Measurements from ENCODE around the gene ABCB10. TPM values are rescaled to one million over a fixed set of nuclear protein-coding genes. Genes with fewer than 3 reads are reported as not detected.

ABCB10 gene
- total and polyA plus RNA-seq, 4 donors = 6.2 to 190 (median 11.5) TPM

DNA sequence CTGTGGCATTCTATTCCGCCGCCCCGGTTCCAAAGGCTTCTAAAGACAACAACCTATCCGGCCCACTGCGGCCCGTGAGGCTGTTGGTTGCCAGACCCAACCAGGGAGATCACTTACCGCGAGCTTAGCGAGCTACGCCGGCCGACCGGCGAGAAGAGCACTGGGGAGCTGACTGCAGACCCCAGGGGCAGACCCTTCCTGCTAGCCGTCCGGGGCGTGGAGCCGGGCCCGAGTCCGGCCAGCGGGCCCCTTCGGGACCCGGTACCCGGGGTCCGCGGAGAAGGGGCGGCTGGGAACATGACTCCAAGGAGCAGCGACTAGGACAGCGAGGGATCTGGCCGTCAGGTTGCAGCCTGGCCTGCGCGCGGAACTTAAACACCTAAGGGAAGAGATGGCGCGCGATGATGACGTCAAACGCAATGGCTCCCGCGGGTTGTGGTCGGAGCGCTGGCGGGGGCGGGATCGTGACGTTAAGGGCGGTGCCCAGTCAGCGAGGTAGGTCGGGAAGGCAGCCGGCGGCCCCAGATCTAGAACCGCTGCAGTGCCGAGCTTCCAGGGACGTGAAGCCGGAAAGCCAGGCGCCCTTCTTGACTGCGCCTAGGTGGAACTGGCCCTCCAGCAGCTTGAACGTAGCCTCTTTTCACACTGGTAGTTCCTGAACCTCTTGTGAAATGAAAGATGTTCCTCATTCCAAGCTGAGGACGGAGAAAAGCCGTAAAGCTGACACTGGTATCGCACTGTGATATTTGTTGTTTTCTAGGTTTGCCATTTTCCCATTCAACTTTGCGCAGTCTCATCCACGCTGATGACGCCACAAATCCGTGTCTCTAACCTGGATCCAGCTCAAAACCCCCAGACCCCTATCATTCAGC lies 50.3 kb downstream of the ABCB10 start, which contains the start of gene NUP133:
TSS of gene NUP133 (minus strand) at position 391 of the 872 bp plus-strand sequence. CDS start at position 299, 92 bp downstream.
- H3K27me3 ChIP-seq (ENCODE audit: control insufficient read depth in 4 of 4, insufficient read depth in 4 of 4, low read length in 3 of 4) = no peaks in the 10 kb centered on the region
- peak; percentile 39 to 53 for TF ChIP-seq RXRA (IDR thresholded peaks at IDR 0.05)
- TF ChIP-seq FOXA2 (IDR thresholded peaks at IDR 0.05) = peak; percentile 17
- TF ChIP-seq, protein P1, sequence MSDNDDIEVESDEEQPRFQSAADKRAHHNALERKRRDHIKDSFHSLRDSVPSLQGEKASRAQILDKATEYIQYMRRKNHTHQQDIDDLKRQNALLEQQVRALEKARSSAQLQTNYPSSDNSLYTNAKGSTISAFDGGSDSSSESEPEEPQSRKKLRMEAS (IDR thresholded peaks at IDR 0.05) = peak; percentile 71
- TF ChIP-seq, protein P2, sequence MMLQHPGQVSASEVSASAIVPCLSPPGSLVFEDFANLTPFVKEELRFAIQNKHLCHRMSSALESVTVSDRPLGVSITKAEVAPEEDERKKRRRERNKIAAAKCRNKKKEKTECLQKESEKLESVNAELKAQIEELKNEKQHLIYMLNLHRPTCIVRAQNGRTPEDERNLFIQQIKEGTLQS (IDR thresholded peaks at IDR 0.05) = no peak
- TF ChIP-seq HNF4G (IDR thresholded peaks at IDR 0.05) = no peak
- peak; percentile 65 for TF ChIP-seq SP1 (IDR thresholded peaks at IDR 0.05)
- TF ChIP-seq FOXA1 (IDR thresholded peaks at IDR 0.05) = peak; percentile 59
- TF ChIP-seq, protein P3, sequence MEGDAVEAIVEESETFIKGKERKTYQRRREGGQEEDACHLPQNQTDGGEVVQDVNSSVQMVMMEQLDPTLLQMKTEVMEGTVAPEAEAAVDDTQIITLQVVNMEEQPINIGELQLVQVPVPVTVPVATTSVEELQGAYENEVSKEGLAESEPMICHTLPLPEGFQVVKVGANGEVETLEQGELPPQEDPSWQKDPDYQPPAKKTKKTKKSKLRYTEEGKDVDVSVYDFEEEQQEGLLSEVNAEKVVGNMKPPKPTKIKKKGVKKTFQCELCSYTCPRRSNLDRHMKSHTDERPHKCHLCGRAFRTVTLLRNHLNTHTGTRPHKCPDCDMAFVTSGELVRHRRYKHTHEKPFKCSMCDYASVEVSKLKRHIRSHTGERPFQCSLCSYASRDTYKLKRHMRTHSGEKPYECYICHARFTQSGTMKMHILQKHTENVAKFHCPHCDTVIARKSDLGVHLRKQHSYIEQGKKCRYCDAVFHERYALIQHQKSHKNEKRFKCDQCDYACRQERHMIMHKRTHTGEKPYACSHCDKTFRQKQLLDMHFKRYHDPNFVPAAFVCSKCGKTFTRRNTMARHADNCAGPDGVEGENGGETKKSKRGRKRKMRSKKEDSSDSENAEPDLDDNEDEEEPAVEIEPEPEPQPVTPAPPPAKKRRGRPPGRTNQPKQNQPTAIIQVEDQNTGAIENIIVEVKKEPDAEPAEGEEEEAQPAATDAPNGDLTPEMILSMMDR (IDR thresholded peaks at IDR 0.05; ENCODE audit: low read depth, low read length, missing input control) = no peak
- TF ChIP-seq JUND (IDR thresholded peaks at IDR 0.05) = no peak
- peak; percentile 92 to 98 for TF ChIP-seq EGR1 (IDR thresholded peaks at IDR 0.05; ENCODE audit: low read depth in 2 of 2)
- TF ChIP-seq RAD21 (IDR thresholded peaks at IDR 0.05) = peak in 1 of 2 donors; percentile 7
- TF ChIP-seq, protein P4, sequence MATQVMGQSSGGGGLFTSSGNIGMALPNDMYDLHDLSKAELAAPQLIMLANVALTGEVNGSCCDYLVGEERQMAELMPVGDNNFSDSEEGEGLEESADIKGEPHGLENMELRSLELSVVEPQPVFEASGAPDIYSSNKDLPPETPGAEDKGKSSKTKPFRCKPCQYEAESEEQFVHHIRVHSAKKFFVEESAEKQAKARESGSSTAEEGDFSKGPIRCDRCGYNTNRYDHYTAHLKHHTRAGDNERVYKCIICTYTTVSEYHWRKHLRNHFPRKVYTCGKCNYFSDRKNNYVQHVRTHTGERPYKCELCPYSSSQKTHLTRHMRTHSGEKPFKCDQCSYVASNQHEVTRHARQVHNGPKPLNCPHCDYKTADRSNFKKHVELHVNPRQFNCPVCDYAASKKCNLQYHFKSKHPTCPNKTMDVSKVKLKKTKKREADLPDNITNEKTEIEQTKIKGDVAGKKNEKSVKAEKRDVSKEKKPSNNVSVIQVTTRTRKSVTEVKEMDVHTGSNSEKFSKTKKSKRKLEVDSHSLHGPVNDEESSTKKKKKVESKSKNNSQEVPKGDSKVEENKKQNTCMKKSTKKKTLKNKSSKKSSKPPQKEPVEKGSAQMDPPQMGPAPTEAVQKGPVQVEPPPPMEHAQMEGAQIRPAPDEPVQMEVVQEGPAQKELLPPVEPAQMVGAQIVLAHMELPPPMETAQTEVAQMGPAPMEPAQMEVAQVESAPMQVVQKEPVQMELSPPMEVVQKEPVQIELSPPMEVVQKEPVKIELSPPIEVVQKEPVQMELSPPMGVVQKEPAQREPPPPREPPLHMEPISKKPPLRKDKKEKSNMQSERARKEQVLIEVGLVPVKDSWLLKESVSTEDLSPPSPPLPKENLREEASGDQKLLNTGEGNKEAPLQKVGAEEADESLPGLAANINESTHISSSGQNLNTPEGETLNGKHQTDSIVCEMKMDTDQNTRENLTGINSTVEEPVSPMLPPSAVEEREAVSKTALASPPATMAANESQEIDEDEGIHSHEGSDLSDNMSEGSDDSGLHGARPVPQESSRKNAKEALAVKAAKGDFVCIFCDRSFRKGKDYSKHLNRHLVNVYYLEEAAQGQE (IDR thresholded peaks at IDR 0.05) = peak; percentile 86
- TF ChIP-seq NR2F2 (IDR thresholded peaks at IDR 0.05) = peak; percentile 25
- peak; percentile 98 for TF ChIP-seq YY1 (IDR thresholded peaks at IDR 0.05)
- TF ChIP-seq GABPA (IDR thresholded peaks at IDR 0.05 in 1 of 2, conservative IDR thresholded peaks at IDR 0.05 in 1 of 2) = no peak
- no peak for TF ChIP-seq HNF4A (conservative IDR thresholded peaks at IDR 0.05)
- TF ChIP-seq, protein P5, sequence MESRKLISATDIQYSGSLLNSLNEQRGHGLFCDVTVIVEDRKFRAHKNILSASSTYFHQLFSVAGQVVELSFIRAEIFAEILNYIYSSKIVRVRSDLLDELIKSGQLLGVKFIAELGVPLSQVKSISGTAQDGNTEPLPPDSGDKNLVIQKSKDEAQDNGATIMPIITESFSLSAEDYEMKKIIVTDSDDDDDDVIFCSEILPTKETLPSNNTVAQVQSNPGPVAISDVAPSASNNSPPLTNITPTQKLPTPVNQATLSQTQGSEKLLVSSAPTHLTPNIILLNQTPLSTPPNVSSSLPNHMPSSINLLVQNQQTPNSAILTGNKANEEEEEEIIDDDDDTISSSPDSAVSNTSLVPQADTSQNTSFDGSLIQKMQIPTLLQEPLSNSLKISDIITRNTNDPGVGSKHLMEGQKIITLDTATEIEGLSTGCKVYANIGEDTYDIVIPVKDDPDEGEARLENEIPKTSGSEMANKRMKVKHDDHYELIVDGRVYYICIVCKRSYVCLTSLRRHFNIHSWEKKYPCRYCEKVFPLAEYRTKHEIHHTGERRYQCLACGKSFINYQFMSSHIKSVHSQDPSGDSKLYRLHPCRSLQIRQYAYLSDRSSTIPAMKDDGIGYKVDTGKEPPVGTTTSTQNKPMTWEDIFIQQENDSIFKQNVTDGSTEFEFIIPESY (IDR thresholded peaks at IDR 0.05) = peak; percentile 97
- peak; percentile 95 for TF ChIP-seq TAF1 (conservative IDR thresholded peaks at IDR 0.05)
- H3K9ac ChIP-seq (ENCODE audit: low read depth in 1 of 2, low read length in 2 of 2) = peak within 1 kb of the TSS; percentile 88 to 96
- H3K36me3 ChIP-seq (ENCODE audit: control insufficient read depth in 4 of 4, insufficient read depth in 3 of 4, low read depth in 1 of 4, low read length in 3 of 4) = peaks cover 0 to 7% (median 0%) of the 10 kb centered on the region in 4 donors
- no peaks in the 10 kb centered on the region for H3K9me3 ChIP-seq (ENCODE audit: control insufficient read depth in 4 of 4, low read length in 3 of 4)
- H3K4me1 ChIP-seq (ENCODE audit: control insufficient read depth in 4 of 4, insufficient read depth in 4 of 4, low read length in 3 of 4) = peaks cover 0 to 25% (median 15%) of the 10 kb centered on the region in 4 donors
- H3K27ac ChIP-seq (ENCODE audit: low read depth in 1 of 2, low read length in 2 of 2) = peak within 1 kb of the TSS; percentile 78 to 96
- DNase-seq (ENCODE audit: low spot score) = peak; percentile 99
- under 1% methylated on average over 65 of the region's 65 CpGs for WGBS
- H3K4me3 ChIP-seq (ENCODE audit: low read depth in 1 of 3, low read length in 3 of 3) = peak within 1 kb of the TSS; percentile 88 to 96 (median 89)
